Measurements from ENCODE around the gene ITSN2.

Gene ITSN2

DNA sequence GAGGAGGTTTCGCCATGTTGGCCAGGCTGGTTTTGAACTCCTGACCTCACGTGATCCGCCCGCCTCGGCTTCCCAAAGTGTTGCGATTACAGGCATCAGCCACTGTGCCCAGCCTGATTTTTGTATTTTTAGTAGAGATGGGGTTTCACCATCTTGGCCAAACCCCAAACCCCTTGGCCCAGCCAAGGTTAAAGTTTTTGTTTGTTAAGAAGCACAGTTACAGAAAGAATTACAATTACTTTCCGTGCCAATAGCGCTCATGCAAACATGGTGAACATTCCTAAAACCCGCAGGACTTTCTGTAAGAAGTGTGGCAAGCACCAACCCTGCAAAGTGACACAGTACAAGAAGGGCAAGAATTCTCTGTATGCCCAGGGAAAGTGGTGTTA, 26.1 kb downstream of the ITSN2 start:
- no peak for DNase-seq (ENCODE audit: low read depth in 2 of 2)

- no peak for DNase-seq (ENCODE audit: low read depth in 2 of 2)
Measured at GRCh38 chr2:24332791-24333540, 27.4 kb downstream of the ITSN2 start.

DNA sequence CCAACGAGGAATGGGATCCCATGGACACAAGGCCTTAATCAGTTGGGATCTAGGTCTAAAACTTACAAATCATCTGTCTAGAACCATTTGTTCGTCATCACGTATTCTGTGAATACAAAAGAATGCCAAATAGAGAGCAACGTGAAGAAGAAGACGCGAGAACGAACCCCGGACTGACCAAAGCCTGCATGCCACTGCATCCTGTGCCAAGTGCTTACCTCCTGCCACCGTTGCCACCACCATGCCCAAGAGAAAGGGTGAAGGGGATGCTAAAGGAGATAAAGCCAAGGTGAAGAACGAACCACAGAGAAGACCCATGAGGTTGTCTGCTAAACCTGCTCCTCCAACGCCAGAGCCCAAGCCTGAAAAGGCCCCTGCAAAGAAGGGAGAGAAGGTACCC, 30.2 kb downstream of the ITSN2 start:
- DNase-seq (ENCODE audit: low read depth in 2 of 2): no peak

DNA sequence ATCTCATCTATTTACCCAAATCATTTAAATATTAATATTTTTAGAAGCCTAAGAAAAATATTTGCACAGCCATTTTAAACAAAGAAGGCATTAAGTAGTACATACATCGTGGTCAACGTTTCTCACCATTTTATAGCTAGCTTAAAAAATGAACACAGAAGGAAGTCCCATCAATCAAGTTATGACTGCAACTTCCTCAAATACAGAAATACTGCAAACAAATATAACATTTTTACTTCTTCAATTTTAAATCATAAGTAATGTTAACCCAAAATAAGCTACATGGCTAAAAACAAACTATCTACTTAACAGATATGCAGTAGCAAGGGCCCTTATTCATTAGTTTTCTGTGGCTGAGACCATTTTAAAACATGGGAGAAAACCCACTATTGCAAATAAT, 30.6 kb downstream of the ITSN2 start:
- DNase-seq (ENCODE audit: low read depth in 2 of 2): no peak

DNA sequence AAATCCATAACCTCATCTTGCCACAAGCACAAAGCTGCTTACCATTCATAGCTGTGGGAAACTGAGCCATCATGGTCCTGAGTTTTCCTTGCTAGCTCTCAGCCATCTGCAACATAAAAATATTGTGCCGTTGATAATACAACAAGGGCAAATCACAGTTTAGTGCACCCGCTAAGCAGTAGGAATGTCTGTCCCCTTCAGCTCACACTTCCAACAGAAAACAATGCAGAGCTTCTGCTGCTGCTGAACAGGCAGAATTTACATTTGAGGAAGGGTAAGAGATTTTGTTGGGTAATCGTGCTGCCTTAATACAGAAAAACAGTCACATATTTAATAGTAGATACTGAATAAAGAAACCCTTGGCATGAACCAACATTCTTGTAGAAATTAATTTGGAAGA, 32.3 kb downstream of the ITSN2 start:
- no peak for DNase-seq (ENCODE audit: low read depth in 2 of 2)

- no peak for DNase-seq (ENCODE audit: low read depth in 2 of 2)
Measured at GRCh38 chr2:24317491-24317920, 42.8 kb downstream of the ITSN2 start.

- no peak for DNase-seq (ENCODE audit: low read depth in 2 of 2)
Measured at GRCh38 chr2:24315669-24316068, 44.7 kb downstream of the ITSN2 start.

DNA sequence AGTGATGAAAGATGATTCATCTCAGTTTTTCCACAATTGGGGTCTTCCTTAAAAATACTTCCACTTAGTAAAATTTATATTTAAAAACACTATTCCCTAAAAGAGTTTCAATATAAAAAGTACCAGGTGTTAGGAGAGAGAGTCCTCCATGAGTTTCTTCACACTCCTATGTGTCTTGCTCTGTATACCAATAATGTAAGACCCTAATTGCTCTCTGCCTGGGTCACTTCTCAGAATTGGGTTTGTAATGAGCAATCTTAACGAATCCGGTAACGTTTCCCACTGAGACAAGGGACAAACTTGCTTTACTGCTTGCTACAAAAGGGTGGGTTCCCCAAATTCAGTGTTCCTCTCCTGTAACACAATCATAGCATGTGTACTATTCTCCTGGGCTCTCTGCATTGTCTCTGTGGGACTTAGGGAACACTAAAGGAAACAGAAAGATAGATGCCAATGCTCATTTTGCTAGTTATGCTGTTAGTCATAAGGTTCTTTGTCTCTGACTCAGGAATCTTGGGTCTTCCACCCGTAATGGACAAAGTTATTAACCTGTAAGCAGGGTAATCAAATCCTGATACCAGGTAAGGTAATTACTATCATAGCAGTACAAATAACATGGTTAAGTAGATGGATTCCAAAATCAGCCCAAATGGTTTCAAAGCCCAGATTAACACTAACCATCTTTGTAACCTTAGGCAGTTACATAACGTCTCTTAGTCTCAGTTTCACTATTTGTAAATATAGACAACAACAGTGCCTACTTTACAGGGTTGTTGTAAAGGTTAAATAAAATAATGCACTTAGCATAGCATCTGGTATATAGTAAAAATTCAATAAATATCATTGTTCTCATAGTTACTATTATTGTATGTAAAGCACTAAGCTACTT, 46.3 kb downstream of the ITSN2 start:
- DNase-seq (ENCODE audit: low read depth in 2 of 2): no peak

- no peak for DNase-seq (ENCODE audit: low read depth in 2 of 2)
Measured at GRCh38 chr2:24307961-24308360, 52.4 kb downstream of the ITSN2 start.

DNA sequence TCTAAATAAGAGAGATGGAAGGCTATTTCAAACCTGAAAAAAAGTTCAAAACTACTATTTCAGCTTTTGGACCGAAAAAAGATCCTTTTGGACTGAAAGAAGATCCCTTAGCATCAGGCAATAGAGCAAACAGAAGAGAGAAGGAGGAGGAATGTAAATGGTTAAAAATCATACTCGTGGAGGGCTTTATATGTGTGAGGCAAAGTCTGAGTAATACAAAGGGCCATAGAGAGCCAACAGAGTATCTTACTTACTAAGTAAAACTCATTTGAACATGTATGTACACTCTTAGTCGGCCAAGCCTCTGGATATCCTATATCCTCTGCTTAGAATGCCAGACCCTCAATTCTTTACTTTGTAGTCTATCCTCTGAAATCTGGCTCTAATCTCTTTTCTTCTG, 55.7 kb downstream of the ITSN2 start:
- DNase-seq (ENCODE audit: low read depth in 2 of 2): no peak

- no peak for DNase-seq (ENCODE audit: low read depth in 2 of 2)
Measured at GRCh38 chr2:24304098-24304497, 56.2 kb downstream of the ITSN2 start.

DNA sequence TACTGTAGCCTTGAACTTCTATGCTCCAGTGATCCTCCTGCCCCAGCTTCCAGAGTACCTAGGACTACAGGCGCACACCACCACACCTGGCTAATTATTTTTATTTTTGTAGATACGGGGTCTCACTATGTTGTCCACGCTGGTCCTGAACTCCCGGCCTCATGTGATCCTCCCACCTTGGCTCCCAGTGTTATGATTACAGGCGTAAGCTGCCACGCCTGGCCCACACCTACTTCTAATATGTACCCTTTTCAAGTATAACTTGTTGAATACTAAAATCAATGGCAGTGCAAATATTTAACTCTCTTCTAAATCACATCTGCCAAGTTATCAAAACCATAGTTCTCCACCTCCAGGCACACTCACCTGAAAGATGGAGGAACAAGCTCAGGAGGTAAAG, 58.7 kb downstream of the ITSN2 start:
- no peak for DNase-seq (ENCODE audit: low read depth in 2 of 2)

DNA sequence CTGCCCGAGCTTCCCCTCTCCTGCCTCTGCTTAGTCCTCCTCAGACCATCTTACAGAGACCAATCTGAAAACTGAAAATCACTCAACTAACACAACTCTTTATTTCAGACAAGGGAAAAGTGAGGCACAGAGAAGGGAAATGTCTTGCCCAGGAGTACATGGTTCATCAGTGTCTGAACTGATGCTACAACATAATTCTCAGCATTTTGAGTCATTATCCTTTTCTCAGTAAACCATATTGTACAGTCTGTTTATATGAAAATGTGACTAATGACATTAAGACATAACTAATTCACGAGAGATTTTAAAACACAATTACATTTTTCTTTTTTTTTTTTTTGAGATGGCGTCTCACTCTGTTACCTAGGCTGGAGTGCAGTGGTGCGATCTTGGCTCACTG, 62.7 kb downstream of the ITSN2 start:
- no peak for DNase-seq (ENCODE audit: low read depth in 2 of 2)

GRCh38 chr2:24287171-24287570, 73.2 kb downstream of the ITSN2 start:
- DNase-seq (ENCODE audit: low read depth in 2 of 2): no peak

DNA sequence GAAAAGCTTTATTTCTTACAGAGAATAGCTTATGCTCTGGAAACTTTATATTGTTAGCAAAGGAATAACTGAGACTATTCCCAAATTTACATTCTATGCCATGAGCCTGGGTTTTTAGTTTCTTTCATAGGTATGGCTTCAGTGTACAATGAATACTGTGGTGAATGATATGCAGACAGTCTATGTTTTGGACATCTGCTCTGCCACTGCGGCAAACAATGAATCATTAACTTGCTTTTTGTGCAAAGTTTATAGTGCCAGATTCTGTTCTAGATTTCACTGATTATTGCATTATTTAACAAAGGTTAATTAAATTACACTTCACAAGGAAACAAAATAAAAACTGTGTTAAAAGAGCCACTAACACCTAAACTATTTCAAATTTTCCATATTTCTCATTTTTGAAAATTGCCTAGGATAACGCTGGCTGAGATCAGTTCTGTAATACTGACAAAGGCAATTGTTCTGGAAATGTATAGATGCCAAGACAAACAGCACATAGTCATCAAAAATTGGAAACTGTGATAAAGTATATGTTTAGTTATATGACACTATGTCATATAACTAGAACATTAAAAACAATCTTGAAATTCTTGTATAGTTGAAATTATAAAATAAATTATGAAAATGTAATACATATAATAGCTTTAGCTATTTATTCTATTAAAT, 74.7 kb downstream of the ITSN2 start:
- DNase-seq (ENCODE audit: low read depth in 2 of 2): no peak

- DNase-seq (ENCODE audit: low read depth in 2 of 2): no peak
Measured at GRCh38 chr2:24280645-24281044, 79.7 kb downstream of the ITSN2 start.

DNA sequence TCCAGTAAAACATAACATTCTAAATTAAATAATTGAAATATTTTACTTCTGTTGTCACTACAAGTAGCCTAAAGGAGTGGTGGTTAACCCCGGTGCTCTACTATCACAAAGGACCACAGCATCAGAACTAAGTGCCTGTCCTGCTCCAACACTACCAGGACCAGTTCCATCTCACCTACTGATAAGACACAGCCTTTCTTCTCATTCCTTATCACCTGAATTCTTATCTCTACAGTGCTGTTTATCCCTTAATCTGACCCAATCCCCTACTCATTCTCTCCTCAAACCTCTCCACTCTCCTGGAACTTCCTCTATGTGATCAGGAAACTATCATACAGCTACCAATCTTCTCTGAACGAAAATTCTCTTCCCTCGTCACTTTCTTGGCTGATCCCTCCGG, 80.2 kb downstream of the ITSN2 start:
- no peak for DNase-seq (ENCODE audit: low read depth in 2 of 2)

GRCh38 chr2:24276349-24276899, 83.9 kb downstream of the ITSN2 start:
- no peak for DNase-seq (ENCODE audit: low read depth in 2 of 2)

DNA sequence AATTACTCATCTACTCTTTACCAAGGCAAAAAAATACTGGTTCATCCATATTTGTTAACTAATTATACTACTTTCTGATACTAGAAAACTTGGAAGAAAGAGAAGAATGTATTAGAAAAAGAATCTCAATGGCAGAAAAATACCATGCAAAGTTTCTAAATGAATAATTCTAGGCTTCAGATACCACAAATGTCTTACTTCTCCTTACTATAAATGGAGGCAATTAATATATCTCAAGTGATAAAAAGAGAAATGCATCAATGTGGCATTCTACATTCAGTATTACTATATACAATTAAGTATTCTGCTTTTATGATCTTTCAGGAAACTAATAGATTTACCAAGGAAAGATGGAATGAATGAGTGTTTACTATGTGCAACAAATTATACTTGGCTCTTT, 85.5 kb downstream of the ITSN2 start:
- DNase-seq (ENCODE audit: low read depth in 2 of 2): no peak

DNA sequence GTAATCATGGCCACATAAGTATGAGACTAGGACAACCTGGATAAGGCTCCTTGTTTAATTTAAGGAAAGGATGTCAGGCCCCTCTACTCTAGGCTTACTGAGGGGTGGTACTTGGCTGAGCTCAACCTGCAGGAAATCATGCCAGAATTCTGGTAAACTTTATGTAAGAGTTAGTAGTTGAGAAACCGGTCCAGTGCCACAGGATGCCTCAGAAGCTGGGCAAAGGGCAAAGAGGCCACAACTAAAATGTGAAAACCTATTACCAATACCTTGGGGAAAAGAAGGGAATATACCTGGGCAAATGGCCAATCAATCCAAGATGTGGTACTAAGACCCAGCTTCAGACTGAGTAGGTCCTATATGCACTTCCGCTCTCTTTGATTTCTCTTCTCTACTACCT, 86.7 kb downstream of the ITSN2 start:
- DNase-seq (ENCODE audit: low read depth in 2 of 2): no peak

DNA sequence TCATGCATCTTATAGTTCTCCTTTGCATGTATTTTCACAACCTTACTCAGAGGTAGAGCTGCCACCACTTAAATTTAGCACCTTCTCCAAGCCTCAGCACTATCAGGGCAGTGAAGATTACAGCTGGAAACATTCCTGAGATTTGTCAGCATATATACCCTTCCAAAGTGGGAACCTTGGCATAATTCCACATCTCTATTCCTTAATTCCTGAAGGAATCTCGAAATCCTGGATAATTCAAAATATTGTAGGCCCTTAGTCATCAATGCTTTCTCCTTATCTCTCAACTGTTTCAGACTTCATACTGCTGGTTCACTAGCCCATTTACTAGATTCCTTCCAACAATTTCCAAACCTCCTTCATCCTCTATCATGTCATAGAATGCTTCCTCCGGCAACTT, 87.4 kb downstream of the ITSN2 start:
- DNase-seq (ENCODE audit: low read depth in 2 of 2): no peak

DNA sequence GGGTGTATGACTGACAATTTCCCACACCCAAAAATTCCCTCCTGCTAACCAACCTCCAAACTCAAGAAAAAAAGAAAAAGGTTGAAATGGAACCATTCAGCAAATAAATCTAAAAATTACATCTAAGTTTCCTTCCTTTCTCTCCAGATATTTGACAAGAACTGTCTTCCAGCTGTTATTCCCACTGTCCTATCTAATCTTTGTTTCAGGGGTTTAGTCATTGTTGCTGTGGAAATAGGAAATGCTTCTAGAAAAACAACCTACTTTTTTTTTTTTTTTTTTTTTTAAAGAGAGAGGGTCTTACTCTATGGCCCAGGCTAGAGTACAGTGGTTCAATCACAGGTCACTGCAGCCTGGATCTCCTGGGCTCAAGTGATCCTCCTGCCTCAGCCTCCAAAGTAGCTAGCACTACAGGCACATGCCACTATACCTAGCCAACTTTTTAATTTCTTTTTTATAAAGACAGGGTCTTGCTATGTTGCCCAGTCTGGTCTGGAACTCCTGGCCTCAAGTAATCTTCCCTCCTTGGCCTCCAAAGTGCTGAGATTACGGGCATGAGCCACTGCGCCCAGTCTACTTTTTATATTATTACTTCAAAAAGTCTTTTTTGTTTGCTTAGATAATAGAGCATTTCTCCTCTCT, 88.1 kb downstream of the ITSN2 start:
- no peak for DNase-seq (ENCODE audit: low read depth in 2 of 2)
